Natural killer cell (primary cell): ENCODE results near the gene DMAC2L. TPM values are rescaled to one million over a fixed set of nuclear protein-coding genes. Genes with fewer than 3 reads are reported as not detected.

ENCODE experiments used
- ATAC-seq, 3 donors: fragments of 150-1000 bp in 2 of 3; fragments of 200-7000 bp in 1 of 3; cut with Tn5 transposase; 1 replicate in 1 of 3; 2 replicates in 2 of 3; pipeline ENCODE4 v1.10.0; 2021; ENCODE audit warnings: mild to moderate bottlenecking in 2 of 3, moderate library complexity in 2 of 3
- DNase-seq, 2 donors: peaks; one replicate each; pipeline versions ENCODE4 v3.0.0 to v3.0.0-alpha.2; 2013 to 2021; ENCODE audit warnings: mixed read lengths in 1 of 2
- H3K27ac ChIP-seq: one replicate; pipeline ENCODE4 v1.5.1; 2013; ENCODE audit warnings: mild to moderate bottlenecking, low read length
- H3K27me3 ChIP-seq: one replicate; pipeline ENCODE4 v1.6.1; 2013; ENCODE audit warnings: low read length; ENCODE audit not compliant: control insufficient read depth, insufficient read depth
- H3K36me3 ChIP-seq: one replicate; pipeline ENCODE4 v1.6.1; 2013; ENCODE audit warnings: low read length; ENCODE audit not compliant: control insufficient read depth, insufficient read depth
- H3K4me1 ChIP-seq: one replicate; pipeline ENCODE4 v1.6.1; 2013; ENCODE audit warnings: low read length; ENCODE audit not compliant: control insufficient read depth, insufficient read depth
- H3K4me3 ChIP-seq: one replicate; pipeline ENCODE4 v1.5.1; 2013; ENCODE audit warnings: low read length
- H3K9me3 ChIP-seq: one replicate; pipeline ENCODE4 v1.6.1; 2013; ENCODE audit warnings: low read length; ENCODE audit not compliant: control insufficient read depth, insufficient read depth
- H3K27ac Mint-ChIP-seq, 2 donors: one replicate each; pipeline ENCODE4 v1.8.0; 2022; ENCODE audit warnings: mild to moderate bottlenecking in 2 of 2, mixed read lengths in 2 of 2, moderate library complexity in 1 of 2
- H3K27me3 Mint-ChIP-seq, 2 donors: one replicate each; pipeline ENCODE4 v1.8.0; 2022; ENCODE audit warnings: low read depth in 2 of 2, mixed read lengths in 2 of 2
- H3K36me3 Mint-ChIP-seq: one replicate; pipeline ENCODE4 v1.8.0; 2022; ENCODE audit warnings: mixed read lengths
- H3K4me1 Mint-ChIP-seq, 2 donors: one replicate each; pipeline ENCODE4 v1.8.0; 2022; ENCODE audit warnings: mixed read lengths in 2 of 2
- H3K4me3 Mint-ChIP-seq: one replicate; pipeline ENCODE4 v1.8.0; 2022; ENCODE audit warnings: mild to moderate bottlenecking, moderate library complexity, mixed read lengths
- H3K9me3 Mint-ChIP-seq, 2 donors: one replicate each; pipeline ENCODE4 v1.8.0; 2022; ENCODE audit warnings: mixed read lengths in 2 of 2
- WGBS: methylation state at CpG from one replicate; pipeline ENCODE4 v1.1.7; 2013; ENCODE audit warnings: missing lambda C conversion rate; ENCODE audit not compliant: insufficient coverage; 5-methylcytosine and 5-hydroxymethylcytosine counted together
- intact Hi-C: fragments of 100-400 bp; cut with micrococcal nuclease; formaldehyde crosslinking; loops from one replicate; pipeline ENCODE4 v1.14.2; 2022
- total RNA-seq, 4 donors: library from RNA; stranded (reverse); fragments of 120-200 nt in 1 of 4; gene quantifications; one replicate each; pipeline versions ENCODE4 v1.2.3 to v1.2.4, GENCODE V29; 2013 to 2022
- TF ChIP-seq, protein P1 (sequence below): fragments of 200-600 bp; IDR thresholded peaks from one replicate; pipeline ENCODE4 v1.8.0; 2022; ENCODE audit warnings: antibody characterized with exemption

The DMAC2L gene
- total RNA-seq, 3 donors from 2014 or later (not counting 1 experiment from before 2014, with no cell fraction given) = 24.7 to 28.7 (median 25.0) TPM

DNA sequence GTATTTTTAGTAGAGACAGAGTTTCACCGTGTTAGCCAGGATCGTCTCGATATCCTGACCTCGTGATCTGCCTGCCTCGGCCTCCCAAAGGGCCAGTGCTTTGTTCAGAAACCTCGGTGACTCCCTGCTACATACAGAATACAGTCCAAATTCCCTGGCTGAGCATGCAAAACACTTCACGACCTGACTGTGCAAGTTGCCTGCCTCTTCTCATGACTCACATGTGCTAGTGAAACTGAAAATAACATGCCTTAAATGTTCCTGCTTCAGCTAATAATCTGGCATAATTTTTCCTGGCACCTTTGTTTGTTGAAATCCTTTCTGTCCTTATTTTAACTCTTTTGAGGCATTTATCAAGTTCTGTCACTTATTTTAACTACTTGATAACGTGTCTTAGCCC lies 8.2 kb downstream of the DMAC2L start:
- Mint-ChIP-seq H3K9me3 (no peaks in the 10 kb centered on the region), H3K27ac (no peak overlapping the region), H3K36me3 (no peaks in the 10 kb centered on the region), H3K27me3 (no peaks in the 10 kb centered on the region), H3K4me3 (no peak overlapping the region), H3K4me1 (peaks cover 4 to 16% of the 10 kb centered on the region in 2 donors)
- H3K27me3 ChIP-seq = no peaks in the 10 kb centered on the region
- TF ChIP-seq, protein P1, sequence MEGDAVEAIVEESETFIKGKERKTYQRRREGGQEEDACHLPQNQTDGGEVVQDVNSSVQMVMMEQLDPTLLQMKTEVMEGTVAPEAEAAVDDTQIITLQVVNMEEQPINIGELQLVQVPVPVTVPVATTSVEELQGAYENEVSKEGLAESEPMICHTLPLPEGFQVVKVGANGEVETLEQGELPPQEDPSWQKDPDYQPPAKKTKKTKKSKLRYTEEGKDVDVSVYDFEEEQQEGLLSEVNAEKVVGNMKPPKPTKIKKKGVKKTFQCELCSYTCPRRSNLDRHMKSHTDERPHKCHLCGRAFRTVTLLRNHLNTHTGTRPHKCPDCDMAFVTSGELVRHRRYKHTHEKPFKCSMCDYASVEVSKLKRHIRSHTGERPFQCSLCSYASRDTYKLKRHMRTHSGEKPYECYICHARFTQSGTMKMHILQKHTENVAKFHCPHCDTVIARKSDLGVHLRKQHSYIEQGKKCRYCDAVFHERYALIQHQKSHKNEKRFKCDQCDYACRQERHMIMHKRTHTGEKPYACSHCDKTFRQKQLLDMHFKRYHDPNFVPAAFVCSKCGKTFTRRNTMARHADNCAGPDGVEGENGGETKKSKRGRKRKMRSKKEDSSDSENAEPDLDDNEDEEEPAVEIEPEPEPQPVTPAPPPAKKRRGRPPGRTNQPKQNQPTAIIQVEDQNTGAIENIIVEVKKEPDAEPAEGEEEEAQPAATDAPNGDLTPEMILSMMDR = no peak
- no peak overlapping the region for H3K4me3 ChIP-seq
- H3K27ac ChIP-seq = no peak overlapping the region
- H3K36me3 ChIP-seq = peaks cover 18% of the 10 kb centered on the region
- no peaks in the 10 kb centered on the region for H3K4me1 ChIP-seq
- 83% methylated on average over 6 of the region's 8 CpGs for WGBS
- peak in 1 of 2 donors; percentile 9 for DNase-seq
- intact Hi-C loops = loop anchor here (2.0 to 10.0 kb wide), 2 partner anchors 77 to 455 kb away; partner anchors contain the start of gene CDKL1
- no peaks in the 10 kb centered on the region for H3K9me3 ChIP-seq
- ATAC-seq = no peak

DNA sequence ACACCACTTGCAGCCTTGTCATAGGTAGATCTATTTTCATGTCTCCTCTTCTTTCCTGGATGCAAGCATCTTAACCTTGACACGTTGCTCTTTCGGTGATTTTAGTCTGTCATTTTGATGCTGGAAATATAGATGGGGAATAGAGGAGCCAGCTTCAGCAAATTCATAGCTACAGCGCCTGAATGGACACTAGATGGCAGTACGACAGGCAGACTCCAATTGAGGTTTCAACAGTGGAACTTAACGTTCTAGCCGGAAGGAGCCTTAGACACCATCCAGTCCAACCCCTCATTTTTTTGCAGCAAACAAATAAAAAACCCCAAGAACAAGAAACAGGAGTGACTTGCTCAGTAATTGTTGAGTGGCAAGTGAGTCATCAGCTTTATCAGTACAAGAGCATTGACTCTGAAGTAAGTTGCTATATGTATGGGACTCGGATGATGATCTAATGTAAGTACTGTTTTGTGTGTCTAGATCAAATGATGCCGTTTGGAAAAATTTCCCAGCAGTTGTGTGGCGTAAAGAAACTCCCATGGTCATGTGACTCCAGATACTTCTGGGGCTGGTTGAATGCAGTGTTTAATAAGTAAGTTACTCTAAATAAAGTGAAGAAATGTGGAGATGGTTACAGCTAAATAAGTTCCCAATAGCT lies 9.0 kb downstream of the DMAC2L start:
- DNase-seq (peak; percentile 35 to 91), ATAC-seq (peak; percentile 95 to 99 (median 96))
- Histone ChIP-seq H3K36me3 (peaks cover 23% of the 10 kb centered on the region), H3K4me1 (no peaks in the 10 kb centered on the region), H3K9me3 (no peaks in the 10 kb centered on the region), H3K27ac (peak overlapping the region; percentile 70), H3K27me3 (no peaks in the 10 kb centered on the region), H3K4me3 (no peak overlapping the region)
- H3K27me3 Mint-ChIP-seq = no peaks in the 10 kb centered on the region
- peaks cover 4 to 13% of the 10 kb centered on the region in 2 donors for H3K4me1 Mint-ChIP-seq
- H3K4me3 Mint-ChIP-seq = no peak overlapping the region
- no peaks in the 10 kb centered on the region for H3K36me3 Mint-ChIP-seq
- WGBS = 13% methylated on average over 9 of the region's 9 CpGs
- no peak overlapping the region for H3K27ac Mint-ChIP-seq
- intact Hi-C loops = loop anchor here (1.0 to 10.0 kb wide), 5 partner anchors 9 to 454 kb away; partner anchors contain the start of genes CDKL1, DMAC2L, L2HGDH and MAP4K5
- TF ChIP-seq, protein P1 = peak; percentile 74
- no peaks in the 10 kb centered on the region for H3K9me3 Mint-ChIP-seq

DNA sequence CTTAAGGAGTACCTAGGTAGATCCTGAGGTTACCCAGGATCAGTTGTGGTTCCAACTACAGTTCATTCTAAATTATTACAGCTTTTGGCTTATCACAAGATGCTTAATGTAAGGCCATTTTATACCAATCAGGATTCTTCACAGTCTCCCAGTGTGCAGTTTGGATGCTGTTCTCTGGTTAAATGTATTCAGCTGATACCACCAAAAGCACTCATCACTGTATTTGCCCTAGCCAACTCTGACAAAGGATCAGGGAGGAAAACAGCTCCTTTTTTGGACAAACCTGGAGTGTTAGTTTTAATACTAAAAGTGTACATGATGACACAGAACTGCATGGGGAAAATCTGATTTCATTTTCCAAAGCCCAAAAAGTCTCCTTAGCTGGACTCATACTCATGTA lies 19.5 kb downstream of the DMAC2L start:
- Mint-ChIP-seq H3K4me1 (peaks cover 20 to 22% of the 10 kb centered on the region in 2 donors), H3K27me3 (no peaks in the 10 kb centered on the region), H3K27ac (peak overlapping the region; percentile 35 to 53), H3K4me3 (no peak overlapping the region), H3K36me3 (no peaks in the 10 kb centered on the region), H3K9me3 (no peaks in the 10 kb centered on the region)
- intact Hi-C loops = no loop called here
- H3K27ac ChIP-seq = no peak overlapping the region
- peaks cover 6% of the 10 kb centered on the region for H3K4me1 ChIP-seq
- TF ChIP-seq, protein P1 = no peak
- H3K36me3 ChIP-seq = peaks cover 45% of the 10 kb centered on the region
- H3K9me3 ChIP-seq = no peaks in the 10 kb centered on the region
- no peak for ATAC-seq
- no peaks in the 10 kb centered on the region for H3K27me3 ChIP-seq
- no peak overlapping the region for H3K4me3 ChIP-seq
- no peak for DNase-seq
